Measurements from ENCODE around the gene NXPH1. TPM values are rescaled to one million over a fixed set of nuclear protein-coding genes. Genes with fewer than 3 reads are reported as not detected.

Gene NXPH1
- total and polyA plus RNA-seq, 9 of the 15 experiments (the other 6 are each of a cell fraction or from before 2014, with no cell fraction given) = 0.16 TPM; not detected in 8

- TF ChIP-seq GTF3C2 (IDR thresholded peaks at IDR 0.05; ENCODE audit: borderline replicate concordance, extremely low read depth, insufficient read length) = no peak
- peak; percentile 85 for TF ChIP-seq DPF2 (IDR thresholded peaks at IDR 0.05)
- TF ChIP-seq, protein P1, sequence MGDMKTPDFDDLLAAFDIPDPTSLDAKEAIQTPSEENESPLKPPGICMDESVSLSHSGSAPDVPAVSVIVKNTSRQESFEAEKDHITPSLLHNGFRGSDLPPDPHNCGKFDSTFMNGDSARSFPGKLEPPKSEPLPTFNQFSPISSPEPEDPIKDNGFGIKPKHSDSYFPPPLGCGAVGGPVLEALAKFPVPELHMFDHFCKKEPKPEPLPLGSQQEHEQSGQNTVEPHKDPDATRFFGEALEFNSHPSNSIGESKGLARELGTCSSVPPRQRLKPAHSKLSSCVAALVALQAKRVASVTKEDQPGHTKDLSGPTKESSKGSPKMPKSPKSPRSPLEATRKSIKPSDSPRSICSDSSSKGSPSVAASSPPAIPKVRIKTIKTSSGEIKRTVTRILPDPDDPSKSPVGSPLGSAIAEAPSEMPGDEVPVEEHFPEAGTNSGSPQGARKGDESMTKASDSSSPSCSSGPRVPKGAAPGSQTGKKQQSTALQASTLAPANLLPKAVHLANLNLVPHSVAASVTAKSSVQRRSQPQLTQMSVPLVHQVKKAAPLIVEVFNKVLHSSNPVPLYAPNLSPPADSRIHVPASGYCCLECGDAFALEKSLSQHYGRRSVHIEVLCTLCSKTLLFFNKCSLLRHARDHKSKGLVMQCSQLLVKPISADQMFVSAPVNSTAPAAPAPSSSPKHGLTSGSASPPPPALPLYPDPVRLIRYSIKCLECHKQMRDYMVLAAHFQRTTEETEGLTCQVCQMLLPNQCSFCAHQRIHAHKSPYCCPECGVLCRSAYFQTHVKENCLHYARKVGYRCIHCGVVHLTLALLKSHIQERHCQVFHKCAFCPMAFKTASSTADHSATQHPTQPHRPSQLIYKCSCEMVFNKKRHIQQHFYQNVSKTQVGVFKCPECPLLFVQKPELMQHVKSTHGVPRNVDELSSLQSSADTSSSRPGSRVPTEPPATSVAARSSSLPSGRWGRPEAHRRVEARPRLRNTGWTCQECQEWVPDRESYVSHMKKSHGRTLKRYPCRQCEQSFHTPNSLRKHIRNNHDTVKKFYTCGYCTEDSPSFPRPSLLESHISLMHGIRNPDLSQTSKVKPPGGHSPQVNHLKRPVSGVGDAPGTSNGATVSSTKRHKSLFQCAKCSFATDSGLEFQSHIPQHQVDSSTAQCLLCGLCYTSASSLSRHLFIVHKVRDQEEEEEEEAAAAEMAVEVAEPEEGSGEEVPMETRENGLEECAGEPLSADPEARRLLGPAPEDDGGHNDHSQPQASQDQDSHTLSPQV (IDR thresholded peaks at IDR 0.05) = no peak
- no peak for TF ChIP-seq DIDO1 (tag; IDR thresholded peaks at IDR 0.05; ENCODE audit: low read depth)
- no peak for TF ChIP-seq HNRNPLL (IDR thresholded peaks at IDR 0.05; ENCODE audit: low read depth, low read length, poor library complexity, severe bottlenecking)
- no peak for TF ChIP-seq TGIF2 (CRISPR knock-in tag; IDR thresholded peaks at IDR 0.05)
- TF ChIP-seq, protein P2, sequence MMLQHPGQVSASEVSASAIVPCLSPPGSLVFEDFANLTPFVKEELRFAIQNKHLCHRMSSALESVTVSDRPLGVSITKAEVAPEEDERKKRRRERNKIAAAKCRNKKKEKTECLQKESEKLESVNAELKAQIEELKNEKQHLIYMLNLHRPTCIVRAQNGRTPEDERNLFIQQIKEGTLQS (IDR thresholded peaks at IDR 0.05) = peak; percentile 84
- TF ChIP-seq, protein P2 (CRISPR knock-in tag; conservative IDR thresholded peaks at IDR 0.05) = no peak
- TF ChIP-seq, protein P3, sequence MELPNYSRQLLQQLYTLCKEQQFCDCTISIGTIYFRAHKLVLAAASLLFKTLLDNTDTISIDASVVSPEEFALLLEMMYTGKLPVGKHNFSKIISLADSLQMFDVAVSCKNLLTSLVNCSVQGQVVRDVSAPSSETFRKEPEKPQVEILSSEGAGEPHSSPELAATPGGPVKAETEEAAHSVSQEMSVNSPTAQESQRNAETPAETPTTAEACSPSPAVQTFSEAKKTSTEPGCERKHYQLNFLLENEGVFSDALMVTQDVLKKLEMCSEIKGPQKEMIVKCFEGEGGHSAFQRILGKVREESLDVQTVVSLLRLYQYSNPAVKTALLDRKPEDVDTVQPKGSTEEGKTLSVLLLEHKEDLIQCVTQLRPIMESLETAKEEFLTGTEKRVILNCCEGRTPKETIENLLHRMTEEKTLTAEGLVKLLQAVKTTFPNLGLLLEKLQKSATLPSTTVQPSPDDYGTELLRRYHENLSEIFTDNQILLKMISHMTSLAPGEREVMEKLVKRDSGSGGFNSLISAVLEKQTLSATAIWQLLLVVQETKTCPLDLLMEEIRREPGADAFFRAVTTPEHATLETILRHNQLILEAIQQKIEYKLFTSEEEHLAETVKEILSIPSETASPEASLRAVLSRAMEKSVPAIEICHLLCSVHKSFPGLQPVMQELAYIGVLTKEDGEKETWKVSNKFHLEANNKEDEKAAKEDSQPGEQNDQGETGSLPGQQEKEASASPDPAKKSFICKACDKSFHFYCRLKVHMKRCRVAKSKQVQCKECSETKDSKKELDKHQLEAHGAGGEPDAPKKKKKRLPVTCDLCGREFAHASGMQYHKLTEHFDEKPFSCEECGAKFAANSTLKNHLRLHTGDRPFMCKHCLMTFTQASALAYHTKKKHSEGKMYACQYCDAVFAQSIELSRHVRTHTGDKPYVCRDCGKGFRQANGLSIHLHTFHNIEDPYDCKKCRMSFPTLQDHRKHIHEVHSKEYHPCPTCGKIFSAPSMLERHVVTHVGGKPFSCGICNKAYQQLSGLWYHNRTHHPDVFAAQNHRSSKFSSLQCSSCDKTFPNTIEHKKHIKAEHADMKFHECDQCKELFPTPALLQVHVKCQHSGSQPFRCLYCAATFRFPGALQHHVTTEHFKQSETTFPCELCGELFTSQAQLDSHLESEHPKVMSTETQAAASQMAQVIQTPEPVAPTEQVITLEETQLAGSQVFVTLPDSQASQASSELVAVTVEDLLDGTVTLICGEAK (IDR thresholded peaks at IDR 0.05) = no peak
- TF ChIP-seq, protein P3 (CRISPR knock-in tag; IDR thresholded peaks at IDR 0.05) = no peak
Measured at GRCh38 chr7:8386926-8387550, 46.4 kb upstream of the NXPH1 start (continued).
